Measurements from ENCODE around the gene LILRB3.
"Not testable (repeated sequence)": the region's sequence is repeated elsewhere in the genome, so short reads cannot be mapped to it uniquely, and the experiment has no call there.

Gene LILRB3

GRCh38 chr19:54242234-54242633 is 19.4 kb upstream of the LILRB3 start:
- not testable (repeated sequence) for DNase-seq

- not testable (repeated sequence) for DNase-seq
Measured at GRCh38 chr19:54240372-54241336, 17.8 kb upstream of the LILRB3 start.

- DNase-seq = not testable (repeated sequence)
Measured at GRCh38 chr19:54239491-54240371, 16.9 kb upstream of the LILRB3 start.

GRCh38 chr19:54233941-54234340 is 11.1 kb upstream of the LILRB3 start:
- no peak for DNase-seq

- DNase-seq = peak; percentile 79
Measured at GRCh38 chr19:54231077-54231931, 8.5 kb upstream of the LILRB3 start.

- DNase-seq = no peak
Measured at GRCh38 chr19:54230031-54230430, 7.2 kb upstream of the LILRB3 start.

GRCh38 chr19:54229146-54229545 is 6.3 kb upstream of the LILRB3 start:
- no peak for DNase-seq

- DNase-seq = not testable (repeated sequence)
Measured at GRCh38 chr19:54224619-54225018, 1.8 kb upstream of the LILRB3 start.

- DNase-seq = not testable (repeated sequence)
Measured at GRCh38 chr19:54223937-54224281, 1.1 kb upstream of the LILRB3 start.

GRCh38 chr19:54223277-54223936 is 600 bp upstream of the LILRB3 start:
- not testable (repeated sequence) for DNase-seq

- not testable (repeated sequence) for DNase-seq
Measured at GRCh38 chr19:54221947-54222346, 860 bp downstream of the LILRB3 start.

- DNase-seq = not testable (repeated sequence)
Measured at GRCh38 chr19:54219702-54220101, 3.1 kb downstream of the LILRB3 start.

GRCh38 chr19:54218960-54219661 is 3.7 kb downstream of the LILRB3 start:
- no peak for DNase-seq

- DNase-seq = no peak
Measured at GRCh38 chr19:54218259-54218658, 4.5 kb downstream of the LILRB3 start.

- DNase-seq = not testable (repeated sequence)
Measured at GRCh38 chr19:54217517-54218247, 5.1 kb downstream of the LILRB3 start.

GRCh38 chr19:54216869-54217268 is 5.9 kb downstream of the LILRB3 start:
- DNase-seq = no peak

GRCh38 chr19:54214734-54215133 is 8.1 kb downstream of the LILRB3 start:
- not testable (repeated sequence) for DNase-seq

GRCh38 chr19:54214217-54214616 is 8.6 kb downstream of the LILRB3 start:
- DNase-seq = not testable (repeated sequence)

- DNase-seq = no peak
Measured at GRCh38 chr19:54211235-54211634, 11.6 kb downstream of the LILRB3 start.

- peak; percentile 96 for DNase-seq
Measured at GRCh38 chr19:54209811-54210494, 12.9 kb downstream of the LILRB3 start.
